Activated gamma-delta T cell (primary cell): ENCODE data around the gene HES7.
"Not testable (repeated sequence)": the region's sequence is repeated elsewhere in the genome, so short reads cannot be mapped to it uniquely, and the experiment has no call there.

Experiments
- DNase-seq: peaks from one replicate; lab custom pipeline; 2025; lab: John Stamatoyannopoulos, UW

The HES7 gene

DNA sequence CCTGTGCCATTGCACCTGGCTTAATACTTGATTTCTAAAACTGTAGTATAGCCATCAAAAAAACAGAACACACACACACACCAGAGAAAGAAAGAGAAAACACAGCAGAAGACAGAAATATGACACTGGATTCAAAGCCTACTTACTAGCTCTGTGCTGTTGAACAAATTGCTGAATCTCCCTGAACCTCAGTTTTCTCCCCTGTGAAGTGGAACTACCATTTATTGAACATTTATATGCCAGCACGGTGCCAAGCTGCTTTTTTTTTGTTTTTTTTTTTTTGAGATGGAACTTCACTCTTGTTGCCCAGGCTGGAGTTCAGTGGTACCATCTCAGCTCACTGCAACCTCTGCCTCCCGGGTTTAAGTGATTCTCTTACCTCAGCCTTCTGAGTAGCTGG is 23.1 kb downstream of the HES7 start:
- no peak for DNase-seq

DNA sequence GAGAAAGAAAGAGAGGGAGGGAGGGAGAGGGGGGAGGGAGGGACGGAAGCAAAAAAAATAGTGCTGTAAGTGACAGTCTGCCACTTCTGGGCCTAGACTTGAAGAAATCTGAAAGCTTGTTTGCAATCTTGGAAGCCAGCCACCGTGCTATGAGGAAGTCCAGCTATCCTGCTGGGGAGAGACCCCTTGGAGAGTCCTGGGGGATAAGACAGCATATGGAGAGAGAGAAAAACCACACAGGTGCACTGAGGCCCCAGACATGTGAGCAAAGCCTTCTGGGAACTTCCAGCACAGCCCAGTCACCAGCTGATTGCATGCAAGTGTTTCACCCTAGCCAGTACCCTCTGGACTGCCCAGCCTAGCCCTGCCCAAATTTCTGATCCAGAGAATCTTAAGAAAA is 23.8 kb downstream of the HES7 start:
- DNase-seq, result no peak

DNA sequence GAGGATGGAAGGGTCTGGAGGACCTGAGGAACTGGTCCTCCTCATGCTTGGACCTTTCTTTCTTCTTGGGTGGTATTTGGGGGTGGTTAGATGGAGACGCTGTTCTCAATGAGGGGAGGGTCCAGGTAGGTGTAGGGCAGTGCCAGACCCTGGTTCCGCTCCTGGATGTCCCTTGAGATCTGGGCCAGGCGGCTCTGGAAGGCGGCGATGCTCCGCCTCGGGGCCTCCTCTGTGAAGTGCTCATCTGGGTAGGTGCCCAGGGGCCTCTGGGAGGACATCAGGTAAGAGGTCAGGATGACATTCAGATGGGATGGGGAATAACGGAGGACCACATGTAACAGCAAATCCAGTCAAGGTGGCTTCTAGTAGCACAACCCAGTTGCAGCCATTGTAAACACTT is 27.4 kb downstream of the HES7 start:
- DNase-seq, result no peak

DNA sequence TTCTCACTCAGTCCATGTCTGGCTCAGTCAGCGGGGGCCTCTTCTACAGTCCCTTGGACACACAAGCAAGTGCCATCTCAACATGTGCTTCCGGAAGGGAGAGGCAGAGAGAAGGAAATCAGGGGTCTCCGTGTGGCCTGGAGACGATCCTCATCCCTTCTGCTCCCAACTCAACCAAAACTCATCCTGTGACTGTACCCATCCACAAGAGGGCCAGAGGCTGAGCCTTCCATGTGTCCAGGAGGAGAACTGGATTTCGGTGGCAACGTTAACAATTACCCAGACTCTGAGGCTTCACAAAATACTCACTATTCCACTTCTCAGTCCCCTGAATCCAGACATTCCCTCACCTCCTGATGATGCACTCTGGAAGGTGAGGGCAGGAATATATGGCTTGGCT is 28.5 kb downstream of the HES7 start:
- DNase-seq, result no peak

DNA sequence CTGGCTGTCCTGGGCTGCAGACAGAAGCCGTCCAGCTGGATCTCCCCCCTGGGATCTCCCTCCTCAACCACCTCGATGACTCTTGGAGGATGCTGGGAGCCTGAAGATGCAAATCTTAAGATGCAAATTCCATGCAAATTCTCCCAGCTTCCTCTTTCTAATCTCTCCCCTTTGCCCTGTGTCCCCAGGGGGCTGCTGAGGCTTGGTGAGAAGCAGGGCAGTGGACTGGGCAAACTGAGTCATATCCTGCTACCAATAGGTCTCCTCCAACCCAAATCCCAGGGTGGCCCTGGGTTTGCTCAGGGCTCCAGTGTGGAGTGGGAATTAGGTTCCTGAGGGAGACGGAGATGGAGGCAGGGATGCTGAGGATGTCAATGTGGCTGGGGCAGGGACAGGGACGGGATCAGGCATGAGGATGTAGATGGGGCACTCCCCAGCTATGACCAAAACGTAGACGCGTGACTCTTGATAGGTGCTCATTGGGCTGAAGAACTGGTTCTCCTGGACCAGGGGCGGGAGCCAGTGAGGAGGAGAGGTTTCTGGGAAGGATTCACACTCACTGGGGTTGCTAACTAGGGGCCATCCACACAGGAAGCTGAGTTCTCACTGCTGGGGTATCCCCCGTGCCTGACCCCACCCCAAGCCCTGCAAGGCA is 32.7 kb downstream of the HES7 start:
- no peak for DNase-seq

DNA sequence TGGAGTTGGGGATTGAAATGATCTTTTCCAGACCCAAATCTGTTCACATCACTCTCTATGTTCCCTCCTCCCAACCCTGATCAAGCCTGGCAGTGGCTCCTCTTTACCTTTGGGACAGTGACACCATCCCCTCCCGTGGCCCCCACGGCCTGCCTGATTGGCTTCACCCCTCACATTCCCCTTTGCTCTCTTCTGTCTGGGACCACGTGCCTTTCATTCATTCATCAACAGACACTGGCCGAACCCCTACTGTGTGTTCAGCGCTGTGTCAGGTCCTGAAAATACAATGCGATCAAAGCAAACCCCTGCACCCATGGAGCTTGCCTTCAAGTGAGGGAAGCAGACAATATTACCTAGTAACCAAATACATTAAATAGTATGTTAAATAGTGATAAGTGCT is 34.2 kb downstream of the HES7 start:
- no peak for DNase-seq

DNA sequence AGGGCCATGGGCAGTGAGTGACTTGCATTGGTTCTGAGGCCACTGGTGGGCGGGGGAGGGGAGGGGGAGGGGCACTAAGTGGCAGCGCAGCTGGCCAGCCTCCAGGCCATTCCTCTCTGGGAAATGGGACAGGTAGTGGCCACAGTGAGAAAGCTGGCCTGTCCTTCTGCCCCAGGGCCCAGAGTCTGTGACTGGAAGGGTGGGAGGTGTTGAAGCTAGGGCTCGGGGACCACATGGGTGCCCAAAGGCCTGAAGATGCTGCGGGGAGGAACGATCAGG is 36.0 kb downstream of the HES7 start:
- no peak for DNase-seq

DNA sequence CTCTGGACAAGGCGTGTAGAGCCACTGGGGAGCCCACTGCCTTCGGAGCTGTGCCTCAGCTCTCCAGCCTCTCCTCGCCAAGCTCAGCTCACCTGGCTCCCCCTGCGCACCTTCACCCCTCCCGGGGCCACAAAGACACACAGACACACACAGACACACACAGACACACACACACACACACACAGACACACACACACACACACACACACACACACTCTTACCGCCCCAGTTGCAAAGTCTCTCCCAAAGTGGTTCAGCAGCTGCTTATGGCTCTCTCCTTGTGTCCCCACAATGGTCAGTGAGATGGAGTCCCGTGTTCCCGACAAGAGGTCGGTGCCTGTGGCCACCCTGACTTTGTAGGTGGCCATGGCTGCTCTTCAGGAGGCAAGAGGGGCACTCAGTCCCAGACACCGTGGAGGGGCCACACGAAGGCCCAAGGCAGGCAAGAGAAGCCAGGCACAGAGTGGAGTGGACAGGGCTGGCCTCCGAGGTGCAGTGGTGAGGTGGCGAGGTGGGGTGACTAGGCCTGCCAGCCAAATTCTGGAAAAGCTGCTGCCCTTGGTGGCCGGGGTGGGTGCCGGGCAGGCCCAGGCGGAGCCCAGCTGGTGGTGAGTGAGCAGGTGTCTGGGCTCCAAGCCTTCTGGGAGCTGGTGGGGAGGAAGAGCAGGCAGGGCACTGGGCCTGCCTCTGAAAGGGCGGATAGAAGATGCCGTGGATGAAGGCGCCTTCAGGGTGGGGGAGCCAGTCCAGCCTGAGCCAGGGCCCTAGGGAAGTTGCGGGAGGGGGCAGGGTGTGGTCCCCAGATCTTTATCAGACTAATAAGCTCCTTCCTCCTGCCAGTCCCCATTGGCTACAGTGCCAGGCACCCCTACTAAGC is 36.6 kb downstream of the HES7 start, which contains the start of gene ALOX12B:
Gene ALOX12B, minus strand, starts transcription at position 642 of the 877 bp plus-strand sequence. Its CDS starts 274 bp downstream, at position 368.
- DNase-seq, result no peak

DNA sequence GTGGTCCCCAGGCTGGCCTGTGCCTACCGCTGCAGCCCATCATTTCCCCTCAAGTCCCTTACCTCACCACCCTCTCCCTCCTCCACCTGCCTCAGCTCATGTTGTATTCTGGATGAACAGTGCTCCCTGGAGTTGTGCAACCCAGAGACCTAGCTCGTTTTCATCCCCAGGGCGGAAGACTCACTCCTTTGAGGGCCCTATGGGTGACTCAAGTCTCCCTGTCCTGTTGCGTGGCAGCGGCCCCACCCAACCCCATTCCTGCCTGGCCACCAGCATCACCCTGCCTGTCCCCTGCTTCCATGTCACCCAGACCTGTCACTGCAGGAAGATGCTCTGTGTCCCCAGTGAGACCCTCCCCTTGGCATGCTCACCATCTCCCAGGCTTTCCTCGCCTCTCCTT is 39.7 kb downstream of the HES7 start:
- no peak for DNase-seq

DNA sequence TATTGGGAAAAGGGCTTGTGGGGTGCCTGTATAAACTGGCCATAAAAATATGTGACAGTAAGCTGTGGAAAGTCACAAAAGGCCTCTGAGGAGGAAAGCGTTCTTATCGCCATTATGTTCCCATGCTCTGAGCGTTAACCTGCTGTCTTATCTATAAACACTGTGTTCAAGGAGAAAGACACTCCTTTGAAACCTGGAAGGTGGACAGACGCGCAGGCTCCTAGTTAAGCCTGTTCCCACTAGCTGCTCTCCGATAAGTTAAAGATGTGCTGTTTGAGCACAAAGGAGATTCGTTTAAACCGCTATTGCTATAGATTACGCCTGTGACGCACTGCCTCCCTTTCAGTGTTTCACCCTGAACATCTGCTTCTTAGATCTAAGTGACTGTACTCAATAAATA is 41.6 kb downstream of the HES7 start:
- DNase-seq, result no peak

DNA sequence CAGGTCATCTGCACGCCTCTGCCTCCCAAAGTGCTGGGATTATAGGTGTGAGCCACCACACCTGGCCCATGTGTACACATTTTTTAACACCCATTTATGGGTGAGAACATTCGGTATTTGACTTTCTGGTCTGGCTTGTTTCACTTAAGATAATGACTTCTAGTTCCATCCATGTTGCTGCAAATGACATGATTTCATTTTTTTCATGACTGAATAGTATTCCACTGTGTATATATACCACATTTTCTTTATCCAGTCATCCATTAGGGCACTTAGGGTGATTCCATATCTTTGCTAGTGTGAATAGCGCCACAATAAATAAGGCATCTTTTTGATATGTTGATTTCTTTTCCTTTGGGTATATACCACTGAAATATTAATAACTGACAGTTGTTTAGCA is 42.0 kb downstream of the HES7 start:
- no peak for DNase-seq

DNA sequence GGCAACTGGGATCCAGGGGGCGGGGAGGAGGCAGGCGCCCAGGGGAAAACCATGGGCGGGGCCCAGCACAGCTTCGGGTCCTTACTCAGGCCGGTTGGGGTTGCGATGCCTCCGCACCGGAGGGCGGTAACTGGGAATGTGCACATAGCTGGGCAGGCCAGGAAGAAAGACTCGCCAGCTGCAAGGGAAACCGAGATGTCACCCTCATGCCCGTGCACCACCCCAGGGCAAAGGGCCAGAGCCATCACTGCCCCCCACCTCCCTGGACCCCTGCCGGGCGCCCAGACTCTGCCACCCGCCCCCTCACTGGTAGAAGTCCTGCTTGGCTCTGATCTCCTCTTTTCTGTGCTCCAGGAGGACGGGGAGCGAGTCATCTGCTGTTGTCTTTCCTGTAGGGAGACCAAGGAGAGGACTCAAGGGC is 43.1 kb downstream of the HES7 start:
- no peak for DNase-seq

DNA sequence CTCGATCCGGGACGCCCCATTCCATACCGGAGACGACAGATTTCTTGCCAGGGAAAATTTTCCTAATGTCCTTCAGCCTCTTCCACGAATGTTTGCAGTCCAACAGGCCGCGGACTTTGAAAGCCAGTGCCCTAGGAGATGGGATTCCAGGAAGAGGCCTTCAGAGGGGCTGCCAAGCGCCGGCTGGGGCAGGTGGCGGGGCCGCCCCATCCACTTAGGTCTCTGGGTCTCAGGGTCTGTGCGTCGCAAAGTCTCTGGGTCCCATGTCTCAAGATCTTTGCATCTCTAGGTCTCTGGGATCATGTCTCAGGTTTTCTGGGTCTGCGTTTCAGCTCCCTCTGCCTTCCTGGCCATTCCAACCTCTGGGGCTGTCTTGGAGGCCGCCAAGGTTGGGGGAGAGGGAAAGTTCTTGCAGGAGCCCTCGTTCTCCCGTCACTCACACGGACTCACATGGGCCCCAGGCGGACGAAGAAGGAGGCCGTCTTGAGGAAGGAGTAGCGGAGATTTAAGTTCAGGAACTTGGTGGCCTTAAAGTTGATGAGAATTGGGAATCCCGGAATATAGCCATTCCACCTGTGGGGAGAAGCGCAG is 43.6 kb downstream of the HES7 start:
- DNase-seq, result no peak

DNA sequence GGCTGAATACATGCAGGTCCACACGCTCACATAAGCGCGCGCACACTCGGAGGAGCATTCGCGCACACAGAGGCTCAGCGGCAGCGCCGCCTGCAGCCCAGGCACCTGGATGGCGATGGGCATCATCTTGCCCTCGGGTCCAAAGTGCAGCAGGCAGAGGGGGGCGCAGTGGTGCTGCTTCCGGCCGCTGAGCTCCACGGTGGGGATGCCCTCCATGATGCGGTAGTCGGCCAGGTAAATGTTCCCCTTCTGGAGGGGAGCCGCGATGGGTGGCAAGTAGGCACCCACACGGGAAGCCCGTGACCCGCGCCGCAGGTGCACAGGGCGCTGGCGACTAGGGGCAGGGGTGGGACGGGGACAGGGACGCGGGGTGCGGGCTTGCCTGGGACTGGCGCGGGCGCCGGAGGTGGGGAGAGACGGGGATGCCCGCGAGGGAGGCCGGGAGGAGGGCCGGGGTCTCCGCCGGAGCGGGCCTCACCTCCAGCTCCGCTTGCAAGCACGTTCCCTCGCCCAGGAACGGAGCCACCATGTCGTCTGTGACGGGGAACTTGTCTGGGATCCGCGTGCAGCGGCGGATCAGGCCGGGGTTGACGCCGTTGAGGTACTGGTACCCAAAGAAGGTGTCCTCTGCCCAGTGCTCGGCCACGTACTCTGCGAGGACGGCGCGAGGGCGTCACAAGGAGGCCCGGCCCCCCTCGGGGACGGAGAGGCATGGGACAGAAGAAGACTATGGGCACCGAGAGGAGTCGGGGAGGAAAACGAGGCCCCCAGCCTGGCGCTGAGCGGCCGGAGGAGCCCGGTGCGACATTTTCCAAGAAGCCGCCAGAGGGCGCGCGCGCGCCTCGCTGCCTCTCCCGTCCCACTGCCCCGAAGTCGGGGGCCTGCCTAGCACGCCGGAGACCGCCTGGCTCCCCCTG is 44.4 kb downstream of the HES7 start:
- DNase-seq, result peak; percentile 53

DNA sequence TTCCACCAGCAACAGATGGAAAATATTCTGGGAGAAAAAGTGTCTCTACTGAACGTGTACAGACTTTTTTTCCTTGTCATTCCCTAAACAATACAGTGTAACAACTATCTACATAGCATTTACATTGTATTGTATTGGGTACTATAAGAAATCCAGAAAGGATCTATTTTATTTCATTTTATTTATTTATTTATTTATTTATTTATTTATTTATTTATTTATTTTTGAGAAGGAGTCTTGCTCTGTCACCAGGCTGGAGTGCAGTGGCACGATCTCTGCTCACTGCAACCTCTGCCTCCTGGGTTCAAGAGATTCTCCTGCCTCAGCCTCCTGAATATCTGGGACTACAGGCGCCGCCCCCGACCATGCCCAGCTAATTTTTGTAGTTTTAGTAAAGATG is 46.0 kb downstream of the HES7 start:
- DNase-seq, result not testable (repeated sequence)

DNA sequence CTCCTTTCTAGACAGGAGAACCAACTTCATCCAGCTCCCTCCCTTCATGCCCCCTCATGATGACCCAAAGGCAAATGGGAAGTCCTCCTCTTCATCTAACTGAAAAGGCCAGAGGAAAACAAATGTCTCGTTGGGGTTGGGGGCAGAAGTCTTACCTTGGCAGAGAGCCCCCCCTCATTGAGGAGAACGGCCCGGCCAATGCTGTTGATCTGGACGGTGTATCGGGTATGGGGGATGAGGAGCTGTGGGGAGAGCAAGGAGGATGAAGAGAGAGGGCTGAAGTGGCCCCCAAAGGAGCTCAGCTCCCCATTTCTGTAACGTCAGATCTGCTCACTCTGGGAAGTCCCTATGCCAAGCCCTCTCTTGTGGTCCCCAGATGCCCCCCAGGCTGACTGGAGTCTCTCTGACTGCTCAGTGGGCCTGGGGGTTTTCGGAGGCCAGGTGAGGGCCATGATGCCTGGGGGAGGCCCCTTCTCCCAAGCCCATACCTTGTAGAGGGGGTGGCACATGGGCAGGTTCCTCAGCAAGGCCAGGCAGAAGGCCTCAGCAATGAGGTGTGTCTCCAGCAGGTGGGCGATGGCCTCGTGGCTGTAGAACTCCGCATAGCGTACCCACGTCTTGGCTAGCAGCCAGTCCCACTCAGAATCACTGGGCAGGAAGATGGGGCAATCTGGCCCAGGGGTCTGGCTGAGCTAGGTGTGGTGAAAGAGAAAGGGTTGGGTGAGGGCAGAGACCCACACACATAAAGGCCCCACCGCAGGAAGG is 47.2 kb downstream of the HES7 start:
- no peak for DNase-seq

DNA sequence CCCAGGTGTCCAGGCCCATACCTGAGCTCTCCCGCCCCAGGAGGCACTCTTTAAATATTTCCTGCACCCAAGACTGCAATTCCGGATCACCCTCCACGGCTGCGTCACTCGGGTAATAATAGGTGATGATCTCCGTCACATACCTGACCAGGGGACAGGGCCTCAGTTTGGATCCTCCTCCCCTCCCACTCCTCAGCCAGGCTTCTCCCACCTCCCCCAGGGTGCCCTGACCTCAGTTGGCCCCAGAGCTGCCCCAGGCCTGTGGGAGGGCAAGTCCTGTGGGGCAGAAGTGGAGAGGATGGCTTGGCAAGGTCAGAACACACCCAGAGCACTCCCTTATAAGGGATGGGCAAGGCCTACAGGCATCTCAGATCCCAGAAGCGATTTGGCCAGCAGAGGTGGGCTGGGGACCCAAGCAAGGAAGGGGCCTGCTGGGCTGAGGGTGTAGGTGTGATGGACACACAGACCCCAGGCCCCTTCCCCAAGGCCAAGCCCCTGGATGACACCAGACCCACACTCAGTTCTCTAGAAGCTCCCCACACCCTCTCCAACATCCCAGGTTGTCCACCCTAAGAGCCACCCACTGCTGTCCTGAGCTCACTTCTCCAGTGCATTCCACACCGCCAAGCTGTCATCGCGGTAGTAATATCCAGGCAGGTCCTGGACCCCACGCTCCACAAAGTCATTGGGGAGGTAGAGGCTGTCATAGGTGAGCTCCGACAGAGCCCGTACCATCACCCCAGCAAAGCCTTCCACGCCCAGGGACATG is 48.1 kb downstream of the HES7 start:
- no peak for DNase-seq

DNA sequence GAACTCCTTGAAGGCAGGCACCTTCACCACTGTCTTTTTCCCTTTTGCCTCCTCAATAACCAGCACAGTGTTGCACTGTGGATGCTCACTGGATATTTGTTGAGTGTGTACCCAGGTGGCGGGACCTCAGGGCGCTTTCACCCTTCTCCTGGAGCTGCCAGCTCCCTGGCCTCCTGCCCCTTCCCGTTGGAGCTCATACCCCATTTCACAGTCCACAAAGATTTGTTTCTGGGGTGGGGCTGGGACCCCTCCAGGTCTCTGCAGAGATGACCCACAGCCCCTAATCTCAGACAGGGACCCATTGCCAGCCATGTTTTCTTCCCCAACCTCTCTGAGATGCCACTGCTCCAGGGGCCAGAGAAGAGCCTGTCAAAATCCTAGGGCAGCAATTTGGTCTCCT is 48.8 kb downstream of the HES7 start:
- no peak for DNase-seq

DNA sequence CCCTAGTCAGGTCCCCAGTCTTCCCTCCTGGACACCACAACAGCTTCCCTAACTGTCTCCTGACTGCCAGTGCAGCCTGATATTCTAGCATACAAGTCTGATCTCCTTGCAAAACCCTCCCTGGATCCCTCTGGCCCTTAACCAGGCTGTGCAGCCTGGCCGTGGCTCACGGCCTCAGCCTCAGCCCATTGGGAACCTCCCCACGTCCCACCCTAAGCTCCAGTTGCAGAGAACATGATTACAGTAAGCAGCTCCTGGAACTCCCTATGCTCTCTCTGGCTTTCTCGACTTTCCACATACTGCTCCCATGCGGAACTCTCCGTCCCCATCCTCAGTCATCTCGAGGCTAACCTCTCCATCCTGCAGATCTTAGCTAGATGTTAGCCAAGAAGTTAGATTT is 49.4 kb downstream of the HES7 start:
- DNase-seq, result no peak

DNA sequence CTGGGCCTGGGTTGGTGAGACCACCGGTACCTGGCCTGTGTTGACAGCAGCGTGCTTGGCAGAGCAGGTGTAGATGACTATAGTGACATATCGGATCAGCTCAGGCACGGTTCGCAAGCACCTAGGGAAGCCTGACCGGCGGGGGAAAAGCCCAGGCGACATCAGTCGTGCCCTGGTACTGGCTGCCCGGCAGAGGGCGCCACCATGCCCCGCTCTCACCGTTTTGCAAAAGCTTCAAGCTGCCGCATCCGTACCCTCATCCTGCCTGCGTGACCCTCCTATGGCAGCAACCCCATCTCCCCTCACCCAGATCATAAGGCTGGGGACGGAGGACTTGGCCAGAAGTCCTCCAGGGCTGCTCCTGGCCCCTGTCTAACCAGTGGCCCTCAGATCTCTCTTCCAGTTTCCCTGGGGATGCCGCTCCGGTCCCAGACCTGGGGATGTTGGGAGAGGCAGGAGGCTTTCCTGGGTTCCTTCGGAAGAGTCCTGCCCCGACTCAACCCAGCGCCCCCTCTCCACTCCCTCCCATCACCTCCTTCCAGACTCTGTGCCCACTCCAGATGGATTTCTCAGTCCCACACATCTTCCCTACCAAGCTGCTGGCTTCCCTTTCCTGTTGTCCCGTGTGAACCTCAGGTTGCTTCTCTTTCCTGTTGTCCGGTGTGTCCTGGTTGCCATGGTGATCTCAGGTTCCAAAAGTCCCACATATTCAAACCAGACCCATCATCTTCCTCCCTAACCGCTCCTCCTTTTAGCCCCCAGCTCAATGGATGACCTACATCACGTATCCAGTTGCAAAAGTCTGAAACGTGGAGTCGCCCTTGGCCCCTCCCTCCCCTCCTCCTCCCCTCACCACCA is 50.0 kb downstream of the HES7 start:
- DNase-seq, result peak; percentile 63
